HEK293 (cell line): ENCODE measurements around the gene CDIPT.

Experiments used
- CTCF ChIA-PET: fragments of 350-600 bp; formaldehyde crosslinking; extraction: SDS; loops from one replicate; lab custom pipeline; 2021; ENCODE audit warnings: antibody characterized with exemption; lab: Yijun Ruan, JAX
- POLR2A ChIA-PET: fragments of 300-600 bp; formaldehyde crosslinking; extraction: SDS; loops from one replicate; lab custom pipeline; 2020; ENCODE audit warnings: antibody characterized with exemption, inconsistent platforms; lab: Yijun Ruan, JAX
- H3K27ac ChIP-seq: fragments of 200-500 bp; sonication (Bioruptor generic); 2 replicates; pipeline ENCODE4 v1.5.1; 2014; ENCODE audit warnings: low read depth, low read length, control low read depth, inconsistent platforms; ENCODE audit errors: extremely low read depth
- H3K36me3 ChIP-seq, 2 experiments: fragments of 200-500 bp in 1 of 2; sonication (Bioruptor generic) in 1 of 2; 1 replicate in 1 of 2; 2 replicates in 1 of 2; pipeline ENCODE4 v1.5.1; 2014 to 2017; ENCODE audit warnings: inconsistent platforms in 2 of 2, low read length in 2 of 2; ENCODE audit not compliant: control insufficient read depth in 2 of 2, insufficient read depth in 1 of 2
- H3K4me1 ChIP-seq: fragments of 200-500 bp; sonication (Bioruptor generic); 2 replicates; pipeline ENCODE4 v1.5.1; 2014; ENCODE audit warnings: mild to moderate bottlenecking, low read length, inconsistent platforms; ENCODE audit not compliant: control insufficient read depth, insufficient read depth
- H3K4me3 ChIP-seq: 2 replicates; pipeline ENCODE4 v1.5.1; 2011; ENCODE audit warnings: low read depth, mild to moderate bottlenecking, control low read depth, low read length, moderate library complexity
- H3K9me3 ChIP-seq: fragments of 200-500 bp; sonication (Bioruptor generic); 2 replicates; pipeline ENCODE4 v1.5.1; 2014; ENCODE audit warnings: low read depth, low read length, inconsistent platforms; ENCODE audit not compliant: control insufficient read depth, insufficient read depth
- GFI1B ChIP-seq: fragments of 450-650 bp; formaldehyde crosslinking; IDR thresholded peaks from 2 replicates; pipeline ENCODE4 v1.5.1; 2016; ENCODE audit warnings: missing biosample characterization, missing genetic modification characterization
- MZF1 ChIP-seq: fragments of 450-650 bp; formaldehyde crosslinking; IDR thresholded peaks from 2 replicates; pipeline ENCODE4 v1.5.1; 2017; ENCODE audit warnings: missing biosample characterization, missing genetic modification characterization, borderline replicate concordance
- PRDM1 ChIP-seq: fragments of 450-650 bp; formaldehyde crosslinking; IDR thresholded peaks from 2 replicates; pipeline ENCODE4; 2016; ENCODE audit warnings: missing biosample characterization, missing genetic modification characterization
- SALL2 ChIP-seq: fragments of 450-650 bp; formaldehyde crosslinking; IDR thresholded peaks from 2 replicates; pipeline ENCODE4 v1.5.0; 2017; ENCODE audit warnings: missing biosample characterization, mild to moderate bottlenecking, missing genetic modification characterization, borderline replicate concordance
- ZNF214 ChIP-seq: fragments of 450-650 bp; formaldehyde crosslinking; IDR thresholded peaks from 2 replicates; pipeline ENCODE4 v1.5.1; 2017; ENCODE audit warnings: missing biosample characterization, mild to moderate bottlenecking, missing genetic modification characterization, borderline replicate concordance
- ZNF223 ChIP-seq: fragments of 450-650 bp; formaldehyde crosslinking; IDR thresholded peaks from 2 replicates; pipeline ENCODE4 v1.5.1; 2016; ENCODE audit warnings: missing biosample characterization, missing genetic modification characterization
- ZNF354C ChIP-seq: fragments of 450-650 bp; formaldehyde crosslinking; IDR thresholded peaks from 2 replicates; pipeline ENCODE4 v1.5.1; 2016; ENCODE audit warnings: missing biosample characterization, missing genetic modification characterization, low read depth, borderline replicate concordance
- ZNF423 ChIP-seq: fragments of 450-650 bp; formaldehyde crosslinking; IDR thresholded peaks from 2 replicates; pipeline ENCODE4 v1.5.1; 2016; ENCODE audit warnings: missing biosample characterization, missing genetic modification characterization
- ZNF514 ChIP-seq: fragments of 450-650 bp; formaldehyde crosslinking; IDR thresholded peaks from 2 replicates; pipeline ENCODE4 v1.5.1; 2016; ENCODE audit warnings: missing biosample characterization, missing genetic modification characterization
- ZNF596 ChIP-seq: fragments of 450-650 bp; IDR thresholded peaks from 2 replicates; pipeline ENCODE4 v1.5.0; 2018; ENCODE audit warnings: missing biosample characterization, mild to moderate bottlenecking, missing genetic modification characterization, moderate library complexity
- ZNF654 ChIP-seq: fragments of 450-650 bp; formaldehyde crosslinking; IDR thresholded peaks from 2 replicates; pipeline ENCODE4 v1.5.1; 2016; ENCODE audit warnings: low read depth, missing biosample characterization, missing genetic modification characterization
- ZNF785 ChIP-seq: fragments of 450-650 bp; formaldehyde crosslinking; IDR thresholded peaks from 2 replicates; pipeline ENCODE4 v1.5.1; 2016; ENCODE audit warnings: missing biosample characterization, missing genetic modification characterization
- TF ChIP-seq, protein P1 (sequence below): fragments of 450-650 bp; formaldehyde crosslinking; IDR thresholded peaks from 2 replicates; pipeline ENCODE4 v1.5.1; 2016; ENCODE audit warnings: missing biosample characterization, missing genetic modification characterization
- TF ChIP-seq, protein P2 (sequence below): fragments of 450-650 bp; formaldehyde crosslinking; IDR thresholded peaks from 2 replicates; pipeline ENCODE4 v1.5.1; 2016; ENCODE audit warnings: missing biosample characterization, missing genetic modification characterization
- TF ChIP-seq, protein P3 (sequence below): sonication (generic); formaldehyde crosslinking; IDR thresholded peaks from 2 replicates; pipeline ENCODE4 v1.8.1; 2022; ENCODE audit warnings: mild to moderate bottlenecking, moderate library complexity, missing genetic modification reagents

Gene CDIPT

DNA sequence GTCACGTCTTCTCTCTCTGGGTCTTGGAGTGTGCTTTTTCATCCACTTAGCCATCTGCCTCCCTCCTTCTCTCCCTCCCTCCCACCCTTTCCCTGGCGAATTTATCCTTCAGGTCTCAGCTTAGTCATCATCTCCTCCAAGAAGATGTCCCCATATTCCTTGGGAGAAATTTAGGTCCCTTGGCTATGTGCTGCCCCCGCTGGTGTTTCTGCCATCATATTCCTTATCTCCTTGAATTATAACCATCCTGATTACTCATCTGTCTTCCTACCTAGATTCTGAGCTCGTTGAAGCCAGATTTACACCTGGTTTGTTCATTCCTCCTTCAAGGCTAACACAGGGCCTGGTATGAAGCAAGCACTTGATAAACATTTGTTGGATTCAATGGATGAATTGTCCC is 31.3 kb upstream of the CDIPT start:
- CTCF ChIA-PET, result no interaction called here

DNA sequence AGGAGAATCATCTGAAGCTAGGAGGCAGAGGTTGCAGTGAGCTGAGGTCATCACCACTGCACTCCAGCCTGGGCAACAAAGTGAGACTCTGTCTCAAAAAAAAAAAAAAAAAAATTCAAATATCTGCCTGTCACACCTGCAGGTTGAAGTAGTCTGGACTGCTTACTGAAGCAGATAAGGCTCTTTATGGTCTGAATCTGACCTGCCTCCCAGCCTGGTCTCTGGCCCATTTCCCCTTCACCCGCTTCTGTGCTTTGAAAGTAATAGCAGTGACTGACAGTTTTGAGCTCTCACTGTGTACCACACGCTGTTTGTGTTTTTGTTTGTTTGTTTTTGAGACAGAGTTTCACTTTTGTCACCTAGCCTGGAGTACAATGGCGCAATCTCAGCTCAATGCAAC is 30.5 kb upstream of the CDIPT start:
- Histone ChIP-seq H3K36me3 (no peaks in the 10 kb centered on the region; a peak in 1 of 3 replicates), H3K4me3 (no peak overlapping the region), H3K9me3 (no peaks in the 10 kb centered on the region), H3K27ac (no peak overlapping the region), H3K4me1 (no peaks in the 10 kb centered on the region)
- POLR2A ChIA-PET, result interaction anchor here (0.7 kb wide), 1 partner anchor 126 kb away, joined by 3 read pairs; no protein-coding TSS in a partner anchor
- CTCF ChIA-PET, result interaction anchor here (0.6 kb wide), 1 partner anchor 14 kb away, joined by 3 read pairs; no protein-coding TSS in a partner anchor
- TF ChIP-seq PRDM1 (0 out of 2 replicates have a peak, but pooled peaks have one; percentile 20), ZNF423 (tag by site-specific recombination) (no peak)

More for the DNA sequence above, 31.3 kb upstream of the CDIPT start:
- no peak for TF ChIP-seq ZNF785 (tag by site-specific recombination)
- no peak for TF ChIP-seq ZNF654 (tag by site-specific recombination)
- no peak for TF ChIP-seq ZNF354C
- TF ChIP-seq, protein P1, sequence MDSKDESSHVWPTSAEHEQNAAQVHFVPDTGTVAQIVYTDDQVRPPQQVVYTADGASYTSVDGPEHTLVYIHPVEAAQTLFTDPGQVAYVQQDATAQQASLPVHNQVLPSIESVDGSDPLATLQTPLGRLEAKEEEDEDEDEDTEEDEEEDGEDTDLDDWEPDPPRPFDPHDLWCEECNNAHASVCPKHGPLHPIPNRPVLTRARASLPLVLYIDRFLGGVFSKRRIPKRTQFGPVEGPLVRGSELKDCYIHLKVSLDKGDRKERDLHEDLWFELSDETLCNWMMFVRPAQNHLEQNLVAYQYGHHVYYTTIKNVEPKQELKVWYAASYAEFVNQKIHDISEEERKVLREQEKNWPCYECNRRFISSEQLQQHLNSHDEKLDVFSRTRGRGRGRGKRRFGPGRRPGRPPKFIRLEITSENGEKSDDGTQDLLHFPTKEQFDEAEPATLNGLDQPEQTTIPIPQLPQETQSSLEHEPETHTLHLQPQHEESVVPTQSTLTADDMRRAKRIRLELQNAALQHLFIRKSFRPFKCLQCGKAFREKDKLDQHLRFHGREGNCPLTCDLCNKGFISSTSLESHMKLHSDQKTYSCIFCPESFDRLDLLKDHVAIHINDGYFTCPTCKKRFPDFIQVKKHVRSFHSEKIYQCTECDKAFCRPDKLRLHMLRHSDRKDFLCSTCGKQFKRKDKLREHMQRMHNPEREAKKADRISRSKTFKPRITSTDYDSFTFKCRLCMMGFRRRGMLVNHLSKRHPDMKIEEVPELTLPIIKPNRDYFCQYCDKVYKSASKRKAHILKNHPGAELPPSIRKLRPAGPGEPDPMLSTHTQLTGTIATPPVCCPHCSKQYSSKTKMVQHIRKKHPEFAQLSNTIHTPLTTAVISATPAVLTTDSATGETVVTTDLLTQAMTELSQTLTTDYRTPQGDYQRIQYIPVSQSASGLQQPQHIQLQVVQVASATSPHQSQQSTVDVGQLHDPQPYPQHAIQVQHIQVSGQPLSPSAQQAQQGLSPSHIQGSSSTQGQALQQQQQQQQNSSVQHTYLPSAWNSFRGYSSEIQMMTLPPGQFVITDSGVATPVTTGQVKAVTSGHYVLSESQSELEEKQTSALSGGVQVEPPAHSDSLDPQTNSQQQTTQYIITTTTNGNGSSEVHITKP (tag by site-specific recombination), result no peak
- TF ChIP-seq, protein P2, sequence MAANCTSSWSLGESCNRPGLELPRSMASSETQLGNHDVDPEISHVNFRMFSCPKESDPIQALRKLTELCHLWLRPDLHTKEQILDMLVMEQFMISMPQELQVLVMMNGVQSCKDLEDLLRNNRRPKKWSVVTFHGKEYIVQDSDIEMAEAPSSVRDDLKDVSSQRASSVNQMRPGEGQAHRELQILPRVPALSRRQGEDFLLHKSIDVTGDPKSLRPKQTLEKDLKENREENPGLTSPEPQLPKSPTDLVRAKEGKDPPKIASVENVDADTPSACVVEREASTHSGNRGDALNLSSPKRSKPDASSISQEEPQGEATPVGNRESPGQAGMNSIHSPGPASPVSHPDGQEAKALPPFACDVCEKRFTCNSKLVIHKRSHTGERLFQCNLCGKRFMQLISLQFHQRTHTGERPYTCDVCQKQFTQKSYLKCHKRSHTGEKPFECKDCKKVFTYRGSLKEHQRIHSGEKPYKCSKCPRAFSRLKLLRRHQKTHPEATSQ (tag by site-specific recombination), result no peak
- TF ChIP-seq, protein P3, sequence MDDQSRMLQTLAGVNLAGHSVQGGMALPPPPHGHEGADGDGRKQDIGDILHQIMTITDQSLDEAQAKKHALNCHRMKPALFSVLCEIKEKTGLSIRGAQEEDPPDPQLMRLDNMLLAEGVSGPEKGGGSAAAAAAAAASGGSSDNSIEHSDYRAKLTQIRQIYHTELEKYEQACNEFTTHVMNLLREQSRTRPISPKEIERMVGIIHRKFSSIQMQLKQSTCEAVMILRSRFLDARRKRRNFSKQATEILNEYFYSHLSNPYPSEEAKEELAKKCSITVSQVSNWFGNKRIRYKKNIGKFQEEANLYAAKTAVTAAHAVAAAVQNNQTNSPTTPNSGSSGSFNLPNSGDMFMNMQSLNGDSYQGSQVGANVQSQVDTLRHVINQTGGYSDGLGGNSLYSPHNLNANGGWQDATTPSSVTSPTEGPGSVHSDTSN, result no peak
- TF ChIP-seq MZF1, result no peak
- TF ChIP-seq ZNF223 (tag by site-specific recombination), result no peak
- no peak for TF ChIP-seq GFI1B
- no peak for TF ChIP-seq ZNF596
- no peak for TF ChIP-seq ZNF514
- TF ChIP-seq ZNF214 (tag by site-specific recombination), result no peak
- H3K36me3 ChIP-seq, result no peaks in the 10 kb centered on the region; a peak in 1 of 3 replicates
- no peak overlapping the region for H3K4me3 ChIP-seq
- no peaks in the 10 kb centered on the region for H3K9me3 ChIP-seq
- no peak overlapping the region for H3K27ac ChIP-seq
- H3K4me1 ChIP-seq, result no peaks in the 10 kb centered on the region
- POLR2A ChIA-PET, result interaction anchor here (0.7 kb wide), 2 partner anchors 75 to 99 kb away, joined by 4 to 5 read pairs; no protein-coding TSS in a partner anchor

DNA sequence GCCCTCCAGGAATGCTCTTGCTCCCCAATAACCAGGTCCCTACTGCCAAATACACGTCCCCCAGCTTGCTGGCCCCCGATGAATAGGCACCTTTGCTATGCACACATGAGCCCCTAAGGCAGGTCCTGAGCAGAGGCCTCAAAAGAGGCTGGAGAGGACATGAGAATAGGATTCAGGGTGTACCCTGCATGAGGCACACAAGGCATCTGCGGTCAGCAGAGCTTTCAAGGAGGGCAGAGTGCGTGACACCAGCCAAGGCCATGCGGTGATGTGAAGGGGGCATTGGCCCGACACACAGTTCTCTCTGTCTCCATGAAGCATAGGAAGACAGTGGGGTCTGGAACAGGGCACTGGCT is 29.4 kb upstream of the CDIPT start:
- H3K36me3 ChIP-seq, result no peaks in the 10 kb centered on the region; a peak in 1 of 3 replicates
- H3K27ac ChIP-seq, result no peak overlapping the region
- H3K9me3 ChIP-seq, result no peaks in the 10 kb centered on the region
- no peaks in the 10 kb centered on the region for H3K4me1 ChIP-seq
- CTCF ChIA-PET, result no interaction called here
- H3K4me3 ChIP-seq, result no peak overlapping the region
- POLR2A ChIA-PET, result no interaction called here
- no peak for TF ChIP-seq SALL2
- TF ChIP-seq, all 188 proteins: peak for 0
